GM18951 (cell line): Measurements from ENCODE around the gene MYO1E.

ENCODE experiments used
- POLR2A ChIP-seq: IDR thresholded peaks from 4 replicates; pipeline ENCODE4 v1.6.1; 2011; ENCODE audit warnings: mild to moderate bottlenecking; ENCODE audit not compliant: insufficient read length, insufficient read depth; ENCODE audit errors: extremely low read depth
- in situ Hi-C: fragments of 300-500 bp; cut with MboI; formaldehyde crosslinking; loops from one replicate; pipeline ENCODE4 v1.12.0; 2022; ENCODE audit warnings: low sequenced_read_pairs, mixed read lengths, inconsistent platforms; ENCODE audit not compliant: unreplicated experiment

The MYO1E gene

GRCh38 chr15:59221511-59222505 lies 150.9 kb downstream of the MYO1E start:
- in situ Hi-C loops, result no loop called here
- TF ChIP-seq POLR2A, result no peak

- in situ Hi-C loops, result no loop called here
Measured at GRCh38 chr15:59218710-59219109, 154.0 kb downstream of the MYO1E start.

GRCh38 chr15:59217876-59218498 lies 154.7 kb downstream of the MYO1E start:
- in situ Hi-C loops, result no loop called here
- TF ChIP-seq POLR2A, result no peak

More at GRCh38 chr15:59218710-59219109, 154.0 kb downstream of the MYO1E start:
- no peak for TF ChIP-seq POLR2A

- in situ Hi-C loops, result no loop called here
- no peak for TF ChIP-seq POLR2A
Measured at GRCh38 chr15:59216911-59217310, 155.8 kb downstream of the MYO1E start.

GRCh38 chr15:59210186-59210585 lies 162.5 kb downstream of the MYO1E start:
- no peak for TF ChIP-seq POLR2A
- in situ Hi-C loops, result no loop called here

GRCh38 chr15:59208613-59209249 lies 163.9 kb downstream of the MYO1E start:
- in situ Hi-C loops, result no loop called here
- no peak for TF ChIP-seq POLR2A

- no peak for TF ChIP-seq POLR2A
- in situ Hi-C loops, result no loop called here
Measured at GRCh38 chr15:59206623-59207183, 166.0 kb downstream of the MYO1E start, which contains the start of gene LDHAL6B. LDHAL6B (plus strand) TSS chr15:59206843; CDS start chr15:59206941, 98 bp downstream.

- in situ Hi-C loops, result no loop called here
- no peak for TF ChIP-seq POLR2A
Measured at GRCh38 chr15:59205839-59206622, 166.6 kb downstream of the MYO1E start.

GRCh38 chr15:59203657-59204056 lies 169.0 kb downstream of the MYO1E start:
- in situ Hi-C loops, result no loop called here
- TF ChIP-seq POLR2A, result no peak

GRCh38 chr15:59203008-59203407 lies 169.7 kb downstream of the MYO1E start:
- no peak for TF ChIP-seq POLR2A
- in situ Hi-C loops, result no loop called here

- no peak for TF ChIP-seq POLR2A
- in situ Hi-C loops, result no loop called here
Measured at GRCh38 chr15:59200560-59200959, 172.1 kb downstream of the MYO1E start.
